GM12891 (cell line): ENCODE data around the gene MYRF.

Source experiments
- DNase-seq: peaks from one replicate; pipeline ENCODE4 v3.0.0; 2011; ENCODE audit warnings: low spot score; ENCODE audit not compliant: insufficient read length
- FAIRE-seq: peaks from 2 replicates; lab custom pipeline; 2011; peaks lifted over from hg19 to GRCh38; lab: Jason Lieb, UNC
- PAX5 ChIP-seq: IDR thresholded peaks from 2 replicates; pipeline ENCODE4 v1.6.1; 2011; ENCODE audit warnings: low read length, moderate library complexity, mild to moderate bottlenecking; ENCODE audit not compliant: insufficient read depth, severe bottlenecking
- POLR2A ChIP-seq: IDR thresholded peaks from 2 replicates; pipeline ENCODE4 v1.6.1; 2011; ENCODE audit warnings: low read depth, low read length, control low read depth
- POLR2AphosphoS5 ChIP-seq: IDR thresholded peaks from 2 replicates; pipeline ENCODE4 v1.6.1; 2011; ENCODE audit warnings: low read depth, low read length, control low read depth
- POU2F2 ChIP-seq: IDR thresholded peaks from 2 replicates; pipeline ENCODE4 v1.6.1; 2011; ENCODE audit warnings: low read depth, mild to moderate bottlenecking, control low read depth, low read length, moderate library complexity
- SPI1 ChIP-seq: IDR thresholded peaks from 2 replicates; pipeline ENCODE4 v1.6.1; 2011; ENCODE audit warnings: low read depth, low read length, control low read depth
- TAF1 ChIP-seq: IDR thresholded peaks from 2 replicates; pipeline ENCODE4 v1.6.1; 2011; ENCODE audit warnings: low read depth, low read length, control low read depth

Gene MYRF

DNA sequence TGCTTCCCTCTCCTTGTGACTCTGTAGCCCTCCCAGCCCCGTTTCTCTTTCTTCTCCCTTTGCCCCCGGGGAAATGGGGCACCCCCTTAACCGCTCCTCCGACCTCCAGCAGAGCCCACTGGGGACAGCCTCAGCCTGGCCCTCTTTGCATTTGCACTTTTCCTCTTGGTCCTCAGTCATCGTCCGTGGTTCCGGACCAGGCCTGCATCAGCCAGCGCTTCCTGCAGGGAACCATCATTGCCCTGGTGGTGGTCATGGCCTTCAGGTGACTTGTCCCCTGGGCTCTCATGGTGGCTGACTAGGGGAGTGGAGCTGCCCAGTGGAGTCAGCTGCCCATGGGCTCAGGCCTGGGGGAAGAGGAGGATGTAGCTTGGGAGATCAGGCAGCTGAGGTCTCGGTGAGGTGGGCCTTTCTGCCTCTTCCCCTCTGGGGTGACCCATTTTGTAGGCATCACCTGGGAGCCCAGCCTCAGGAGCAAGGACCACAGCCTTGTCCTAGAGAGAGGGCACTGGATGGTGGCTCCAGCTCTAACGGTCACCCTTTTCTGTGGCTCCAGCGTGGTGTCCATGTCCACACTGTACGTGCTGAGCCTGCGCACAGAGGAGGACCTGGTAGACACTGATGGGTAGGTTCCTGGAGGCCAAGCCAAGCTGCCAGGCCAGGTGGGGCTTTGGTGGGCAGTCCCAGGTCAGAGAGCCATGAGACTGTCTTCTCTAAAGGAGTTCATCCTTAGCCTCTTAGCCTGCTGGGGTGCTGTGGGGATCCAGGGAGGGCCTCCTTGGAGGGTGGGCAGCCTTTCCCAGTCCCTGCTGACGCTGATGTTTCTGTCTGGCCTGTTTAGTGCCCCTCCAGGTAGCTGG lies 27.5 kb downstream of the MYRF start:
- DNase-seq (no peak), FAIRE-seq (no peak)
- TF ChIP-seq POLR2A (no peak), SPI1 (no peak), PAX5 (no peak), POU2F2 (no peak), POLR2AphosphoS5 (no peak), TAF1 (no peak)

GRCh38 chr11:61780581-61781162 lies 28.2 kb downstream of the MYRF start:
- FAIRE-seq (no peak), DNase-seq (no peak)
- TF ChIP-seq POLR2A (no peak), PAX5 (no peak), SPI1 (no peak), POLR2AphosphoS5 (no peak), POU2F2 (no peak), TAF1 (no peak)

- DNase-seq, result no peak
- TF ChIP-seq TAF1, result no peak
- no peak for TF ChIP-seq SPI1
- TF ChIP-seq POLR2AphosphoS5, result no peak
- TF ChIP-seq POLR2A, result no peak
- no peak for TF ChIP-seq PAX5
- no peak for TF ChIP-seq POU2F2
- FAIRE-seq, result no peak
Measured at GRCh38 chr11:61781585-61781984, 29.1 kb downstream of the MYRF start.

GRCh38 chr11:61782299-61782698 lies 29.9 kb downstream of the MYRF start:
- no peak for FAIRE-seq
- TF ChIP-seq PAX5, result no peak
- TF ChIP-seq POU2F2, result no peak
- no peak for TF ChIP-seq POLR2AphosphoS5
- no peak for TF ChIP-seq SPI1
- TF ChIP-seq POLR2A, result no peak
- no peak for TF ChIP-seq TAF1
- DNase-seq, result no peak

GRCh38 chr11:61782841-61783240 lies 30.4 kb downstream of the MYRF start:
- no peak for FAIRE-seq
- DNase-seq, result no peak
- no peak for TF ChIP-seq SPI1
- no peak for TF ChIP-seq POLR2A
- no peak for TF ChIP-seq POU2F2
- TF ChIP-seq PAX5, result no peak
- no peak for TF ChIP-seq POLR2AphosphoS5
- no peak for TF ChIP-seq TAF1

DNA sequence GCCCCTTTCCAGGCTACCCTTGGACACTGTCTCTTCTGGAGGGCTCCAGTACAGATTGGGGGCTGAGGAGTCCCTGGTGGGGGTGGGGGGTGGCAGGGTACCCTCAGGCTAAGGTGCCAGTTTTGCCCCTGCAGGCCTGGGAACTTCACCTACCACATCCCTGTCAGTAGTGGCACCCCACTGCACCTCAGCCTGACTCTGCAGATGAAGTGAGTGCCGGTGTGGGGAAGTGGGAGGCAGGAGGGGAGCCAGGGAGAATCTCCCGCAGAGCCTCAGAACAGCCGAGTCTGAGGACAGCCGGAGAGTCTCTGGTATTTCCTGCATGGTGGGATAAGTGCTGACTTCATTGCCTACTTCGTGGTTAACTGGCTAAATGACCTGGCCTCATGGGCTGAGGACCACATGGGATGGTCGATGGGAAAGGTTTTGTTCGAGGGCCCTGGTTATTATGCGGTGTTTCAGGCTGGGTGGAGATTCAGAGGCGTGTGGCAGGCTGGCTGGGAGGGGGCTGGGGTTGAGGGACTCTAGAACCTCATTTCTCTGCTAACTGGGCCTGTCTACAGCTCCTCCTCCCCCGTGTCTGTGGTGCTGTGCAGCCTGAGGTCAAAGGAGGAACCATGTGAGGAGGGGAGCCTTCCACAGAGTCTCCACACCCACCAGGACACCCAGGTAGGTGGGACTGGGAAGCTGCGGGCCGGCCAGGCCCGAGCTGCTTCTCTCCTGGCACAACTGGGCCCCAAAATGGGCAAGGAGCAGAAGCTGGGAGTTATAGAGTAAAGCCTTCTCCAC lies 31.5 kb downstream of the MYRF start:
- DNase-seq (no peak), FAIRE-seq (no peak)
- TF ChIP-seq POLR2AphosphoS5, result 0 out of 2 replicates have a peak, but pooled peaks have one; percentile 18
- no peak for TF ChIP-seq POU2F2

DNA sequence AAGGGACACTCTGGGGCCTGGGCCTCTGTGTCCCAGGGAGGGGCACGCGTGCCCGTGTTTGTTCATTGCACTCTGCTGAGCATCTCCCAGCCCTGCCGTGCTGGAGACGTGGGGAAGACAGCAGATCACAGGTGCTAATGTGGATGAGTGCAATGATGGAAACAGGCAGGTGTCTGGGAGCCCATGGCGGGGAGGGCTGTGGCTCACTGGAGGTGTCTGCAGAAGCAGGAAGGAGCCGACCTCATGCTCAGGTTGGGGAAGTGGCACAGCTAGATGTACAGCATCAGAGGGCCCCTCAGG lies 32.0 kb downstream of the MYRF start:
- FAIRE-seq (no peak), DNase-seq (no peak)
- TF ChIP-seq POLR2AphosphoS5, result 0 out of 2 replicates have a peak, but pooled peaks have one; percentile 6
- no peak for TF ChIP-seq POU2F2

DNA sequence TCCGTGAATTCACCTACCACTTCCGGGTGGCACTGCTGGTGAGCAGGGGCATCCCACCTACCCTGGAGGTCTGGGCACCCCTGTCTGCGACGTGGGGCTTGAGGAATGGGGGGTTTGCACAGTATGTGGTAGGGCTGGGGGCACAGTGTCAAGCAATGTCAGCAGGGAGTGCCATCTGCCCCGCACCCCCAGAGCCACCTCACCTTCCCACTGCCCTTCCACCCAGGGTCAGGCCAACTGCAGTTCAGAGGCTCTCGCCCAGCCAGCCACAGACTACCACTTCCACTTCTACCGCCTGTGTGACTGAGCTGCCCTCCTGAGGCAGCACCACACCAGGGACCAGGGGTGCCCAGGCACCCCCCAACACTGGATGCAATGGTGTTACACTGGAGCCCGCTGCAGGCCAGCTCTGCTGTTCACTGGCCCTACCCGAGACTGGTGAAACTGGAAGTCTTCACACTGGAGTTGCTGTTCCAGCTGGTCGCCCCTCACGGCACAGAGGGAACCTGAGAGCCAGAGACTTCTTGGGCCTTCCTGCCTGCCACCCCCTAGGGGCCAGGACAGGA lies 33.5 kb downstream of the MYRF start:
- DNase-seq (no peak), FAIRE-seq (no peak)
- TF ChIP-seq POLR2AphosphoS5 (no peak), POU2F2 (no peak), SPI1 (no peak), TAF1 (no peak), POLR2A (no peak), PAX5 (no peak)

DNA sequence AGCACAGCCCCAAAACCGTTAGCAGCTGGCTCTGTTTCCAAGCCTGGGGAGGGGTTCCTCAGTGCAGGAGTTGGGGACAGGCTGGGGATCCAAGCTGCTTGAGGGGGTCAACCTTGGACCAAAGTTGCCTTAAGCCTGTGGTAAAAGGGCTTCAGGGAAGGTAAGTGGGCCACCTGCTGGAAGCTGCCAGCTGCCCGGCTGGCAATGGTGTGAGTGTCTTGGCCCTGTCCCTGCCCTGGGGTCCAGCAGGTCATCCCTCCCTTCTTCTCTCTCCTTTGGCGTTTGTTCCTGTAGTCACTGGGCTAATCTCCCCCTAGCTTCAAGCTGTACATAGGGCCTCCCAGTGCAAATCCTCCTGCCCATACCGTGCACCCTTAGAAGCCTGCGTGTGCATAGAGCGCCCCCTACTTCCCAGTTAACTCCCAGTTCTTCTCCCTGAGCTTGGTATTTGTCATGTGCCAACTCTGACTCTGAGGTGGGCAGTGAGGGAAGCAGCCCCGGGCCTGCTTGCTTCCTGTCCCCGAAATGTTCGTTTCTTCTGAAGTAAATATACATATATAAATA lies 35.6 kb downstream of the MYRF start:
- no peak for TF ChIP-seq SPI1
- no peak for TF ChIP-seq POLR2A
- TF ChIP-seq POLR2AphosphoS5, result no peak
- TF ChIP-seq PAX5, result no peak
- TF ChIP-seq POU2F2, result no peak
- no peak for TF ChIP-seq TAF1
- DNase-seq (no peak), FAIRE-seq (no peak)
